ENCODE data around the gene SORCS2. TPM values are rescaled to one million over a fixed set of nuclear protein-coding genes. Genes with fewer than 3 reads are reported as not detected.

SORCS2 gene
- total and polyA plus RNA-seq, 2 experiments from 2014 or later, result 0.92 to 6.9 TPM

- Histone ChIP-seq H3K27me3 (no peaks in the 10 kb centered on the region), H3K4me3 (no peak overlapping the region), H3K36me3 (no peaks in the 10 kb centered on the region), H3K9me3 (ENCODE audit: low read depth) (no peaks in the 10 kb centered on the region), H3K27ac (no peak overlapping the region), H3K4me1 (ENCODE audit: low read depth) (peaks cover 5% of the 10 kb centered on the region)
- DNase-seq (ENCODE audit: low read depth in 1 of 2, low spot score in 1 of 2), result no peak
- TF ChIP-seq CTCF (IDR thresholded peaks at IDR 0.05; ENCODE audit: low read depth, low read length), result no peak
These were observed 487.8 kb downstream of the SORCS2 start for GRCh38 chr4:7680106-7680505.

GRCh38 chr4:7680731-7681130 is 488.4 kb downstream of the SORCS2 start:
- TF ChIP-seq CTCF (IDR thresholded peaks at IDR 0.05; ENCODE audit: low read depth, low read length), result no peak
- no peak for DNase-seq (ENCODE audit: low read depth in 1 of 2, low spot score in 1 of 2)

GRCh38 chr4:7683126-7683703 is 490.9 kb downstream of the SORCS2 start:
- Histone ChIP-seq H3K4me1 (ENCODE audit: low read depth) (peaks cover 5% of the 10 kb centered on the region), H3K27ac (no peak overlapping the region), H3K36me3 (no peaks in the 10 kb centered on the region), H3K27me3 (no peaks in the 10 kb centered on the region), H3K9me3 (ENCODE audit: low read depth) (no peaks in the 10 kb centered on the region), H3K4me3 (no peak overlapping the region)
- TF ChIP-seq CTCF (IDR thresholded peaks at IDR 0.05; ENCODE audit: low read depth, low read length), result no peak
- DNase-seq (ENCODE audit: low read depth in 1 of 2, low spot score in 1 of 2), result no peak

More at GRCh38 chr4:7680731-7681130, 488.4 kb downstream of the SORCS2 start:
- Histone ChIP-seq H3K27ac (no peak overlapping the region), H3K36me3 (no peaks in the 10 kb centered on the region), H3K4me1 (ENCODE audit: low read depth) (peaks cover 5% of the 10 kb centered on the region), H3K27me3 (no peaks in the 10 kb centered on the region), H3K4me3 (no peak overlapping the region), H3K9me3 (ENCODE audit: low read depth) (no peaks in the 10 kb centered on the region)

GRCh38 chr4:7684294-7684693 is 492.0 kb downstream of the SORCS2 start:
- H3K9me3 ChIP-seq (ENCODE audit: low read depth), result no peaks in the 10 kb centered on the region
- no peaks in the 10 kb centered on the region for H3K36me3 ChIP-seq
- DNase-seq (ENCODE audit: low read depth in 1 of 2, low spot score in 1 of 2), result no peak
- H3K27ac ChIP-seq, result no peak overlapping the region
- H3K27me3 ChIP-seq, result no peaks in the 10 kb centered on the region
- H3K4me1 ChIP-seq (ENCODE audit: low read depth), result peaks cover 1% of the 10 kb centered on the region
- TF ChIP-seq CTCF (IDR thresholded peaks at IDR 0.05; ENCODE audit: low read depth, low read length), result no peak
- H3K4me3 ChIP-seq, result no peak overlapping the region

GRCh38 chr4:7686070-7686870 is 493.9 kb downstream of the SORCS2 start:
- DNase-seq (ENCODE audit: low read depth in 1 of 2, low spot score in 1 of 2), result no peak
- no peak for TF ChIP-seq CTCF (IDR thresholded peaks at IDR 0.05; ENCODE audit: low read depth, low read length)
- H3K9me3 ChIP-seq (ENCODE audit: low read depth), result no peaks in the 10 kb centered on the region

More at GRCh38 chr4:7686070-7686870, 493.9 kb downstream of the SORCS2 start:
- Histone ChIP-seq H3K4me3 (no peak overlapping the region), H3K36me3 (no peaks in the 10 kb centered on the region), H3K27me3 (no peaks in the 10 kb centered on the region), H3K4me1 (ENCODE audit: low read depth) (no peaks in the 10 kb centered on the region), H3K27ac (no peak overlapping the region)

Data from cardiac muscle cell (in vitro differentiated cells and primary cell).